ENCODE data around the gene ST6GALNAC3. TPM values are rescaled to one million over a fixed set of nuclear protein-coding genes. Genes with fewer than 3 reads are reported as not detected.

Gene ST6GALNAC3
- polyA plus RNA-seq, 5 donors: 21.0 to 41.8 (median 33.9) TPM

DNA sequence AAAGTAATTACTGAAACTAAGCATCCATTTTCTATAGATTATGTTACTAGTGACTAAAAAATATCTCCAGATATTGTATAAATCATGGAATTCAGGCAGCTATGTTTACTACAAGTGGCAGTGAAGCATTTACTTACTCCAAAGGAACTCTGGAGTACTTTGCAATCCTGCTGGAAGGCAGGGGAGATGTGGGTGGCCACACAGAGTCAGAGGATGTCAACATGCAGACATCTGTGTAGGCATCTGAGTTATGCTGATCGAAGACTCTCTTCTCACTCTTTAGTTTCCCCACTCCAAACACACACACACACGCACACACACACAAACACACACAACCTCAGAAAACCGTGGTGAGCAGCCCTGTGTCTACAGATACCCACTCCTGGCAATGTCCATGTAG lies 112.9 kb downstream of the ST6GALNAC3 start:
- DNase-seq: no peak

DNA sequence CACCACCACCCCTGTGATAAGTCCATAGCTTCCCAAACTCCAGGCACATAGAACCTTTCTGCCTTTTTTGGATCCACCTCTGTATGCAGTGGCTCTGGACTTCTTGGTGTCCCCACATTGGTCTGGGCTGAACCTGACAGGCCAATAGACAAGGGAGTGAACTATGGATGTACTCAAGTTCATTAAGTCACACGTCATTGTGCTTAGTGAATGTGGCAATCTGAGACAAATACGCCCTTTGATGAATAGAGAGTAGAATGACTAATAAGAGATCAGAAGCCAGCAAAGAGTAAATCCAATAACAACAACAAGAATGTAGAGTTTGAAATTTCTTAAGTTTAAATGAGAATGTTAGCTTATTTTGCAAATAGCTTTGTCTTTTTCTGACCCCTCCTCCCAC lies 114.8 kb downstream of the ST6GALNAC3 start:
- no peak for DNase-seq

- no peak for DNase-seq
Observed at GRCh38 chr1:76190749-76191424, 116.3 kb downstream of the ST6GALNAC3 start.

DNA sequence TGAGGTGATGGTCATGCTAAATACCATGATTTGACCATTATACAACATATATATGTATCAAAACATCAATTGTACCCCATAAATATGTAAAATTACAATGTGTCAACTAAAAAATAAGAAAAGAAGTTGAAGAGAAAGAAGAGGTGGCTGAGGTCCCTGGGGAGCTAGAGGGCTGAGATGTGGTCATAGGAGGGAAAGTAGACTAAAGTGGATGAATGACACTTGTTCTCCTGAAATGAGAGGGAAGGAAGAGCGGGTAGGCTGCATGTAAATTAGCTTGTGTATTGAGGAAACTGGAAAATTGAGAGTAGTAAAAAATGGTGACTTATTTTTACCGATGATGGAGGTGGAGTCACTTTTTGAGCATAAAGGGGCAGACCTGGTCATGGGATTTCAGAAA lies 117.0 kb downstream of the ST6GALNAC3 start:
- DNase-seq: no peak

GRCh38 chr1:76198452-76198851 lies 123.9 kb downstream of the ST6GALNAC3 start:
- no peak for DNase-seq

DNA sequence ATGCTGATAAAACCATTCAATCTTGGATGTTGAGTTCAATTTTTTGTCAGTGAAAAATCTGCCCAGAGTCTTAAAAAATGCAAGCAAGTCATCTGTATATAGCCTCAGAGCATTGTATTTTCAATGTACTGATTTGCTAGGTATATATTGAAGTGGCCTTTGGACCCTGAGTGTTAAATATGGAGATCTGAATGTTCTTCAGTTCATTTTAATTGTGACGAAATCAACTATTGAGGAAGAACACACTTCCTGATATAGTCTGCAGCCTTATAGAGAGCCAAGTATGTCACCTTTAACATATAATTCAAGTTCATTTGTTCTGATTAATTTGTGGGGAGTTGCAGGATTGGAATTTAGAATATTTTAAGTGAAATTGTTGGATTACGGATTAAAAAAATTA lies 128.1 kb downstream of the ST6GALNAC3 start:
- DNase-seq: no peak

DNA sequence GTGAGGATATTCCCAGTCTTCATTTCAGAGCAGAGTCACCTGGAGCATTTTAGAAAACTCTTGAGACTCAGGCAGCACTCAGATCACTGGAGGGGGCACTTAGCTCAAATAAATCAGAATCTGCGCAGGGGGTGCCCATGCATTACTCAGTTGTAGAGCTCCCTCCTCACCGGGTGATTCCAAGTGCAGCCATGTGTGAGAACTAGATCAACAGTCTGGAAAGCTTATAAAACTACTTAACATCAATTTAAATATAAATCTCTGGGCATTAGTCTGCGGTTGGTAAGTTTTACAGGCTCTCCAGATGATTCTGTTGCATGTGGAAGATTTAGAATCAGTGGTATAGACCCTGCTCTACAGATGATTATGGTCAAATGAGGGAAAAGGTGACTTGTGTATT lies 128.6 kb downstream of the ST6GALNAC3 start:
- DNase-seq: no peak

DNA sequence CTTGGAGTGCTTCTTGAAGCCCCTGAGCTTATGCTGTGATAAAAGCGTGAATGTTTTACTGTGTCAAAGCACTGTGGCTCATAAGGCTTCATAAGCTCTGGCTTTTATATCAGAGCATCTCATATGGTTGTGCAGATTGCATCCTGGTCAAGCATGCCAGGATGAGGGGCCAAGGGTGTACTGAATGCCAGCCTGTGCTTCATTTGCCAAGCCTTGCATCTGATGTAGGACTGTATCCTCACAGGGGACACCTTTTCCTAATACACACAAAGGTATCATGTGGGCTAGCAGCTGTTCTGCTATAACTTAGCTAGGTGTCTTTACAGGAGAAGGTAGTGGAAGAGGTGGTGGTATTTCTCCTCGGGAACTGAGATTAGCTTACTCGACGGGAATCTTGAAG lies 134.7 kb downstream of the ST6GALNAC3 start:
- no peak for DNase-seq

DNA sequence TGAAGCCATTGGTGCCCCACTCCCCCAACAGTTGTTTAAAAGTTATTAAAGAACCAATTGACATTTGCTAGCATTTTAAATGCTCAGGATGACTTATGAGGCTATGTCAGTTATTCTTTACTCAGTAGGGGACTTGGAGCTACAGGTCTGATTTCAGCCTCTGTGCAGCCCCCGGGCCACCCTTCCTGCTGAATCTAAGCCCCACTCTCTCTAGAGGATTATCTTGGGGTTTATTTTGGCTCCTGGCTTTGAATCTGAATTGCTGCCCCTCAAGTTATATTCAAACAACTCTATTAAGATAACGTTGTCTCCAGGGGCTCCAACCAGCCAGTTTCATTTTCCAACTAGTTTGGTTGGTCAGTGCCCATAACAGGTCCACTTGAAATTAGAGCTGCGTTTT lies 135.1 kb downstream of the ST6GALNAC3 start:
- no peak for DNase-seq

DNA sequence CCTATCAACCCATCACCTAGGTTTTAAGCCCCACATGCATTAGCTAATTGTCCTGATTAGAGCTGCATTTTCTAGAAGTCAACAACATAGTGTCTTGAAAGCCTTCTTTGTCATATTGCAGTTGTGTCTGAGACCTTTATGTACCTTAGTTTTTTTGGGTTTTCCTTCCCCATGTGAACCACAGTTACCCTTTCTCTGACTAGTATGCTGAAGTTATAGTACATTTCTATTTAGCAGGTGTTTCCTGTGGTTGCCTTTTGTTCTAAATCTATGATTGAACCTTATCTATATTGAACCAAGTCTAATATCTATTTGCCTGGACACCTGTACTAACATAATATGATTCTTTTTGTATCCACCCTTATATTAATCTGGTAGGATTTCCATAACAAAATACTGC lies 135.6 kb downstream of the ST6GALNAC3 start:
- DNase-seq: no peak

DNA sequence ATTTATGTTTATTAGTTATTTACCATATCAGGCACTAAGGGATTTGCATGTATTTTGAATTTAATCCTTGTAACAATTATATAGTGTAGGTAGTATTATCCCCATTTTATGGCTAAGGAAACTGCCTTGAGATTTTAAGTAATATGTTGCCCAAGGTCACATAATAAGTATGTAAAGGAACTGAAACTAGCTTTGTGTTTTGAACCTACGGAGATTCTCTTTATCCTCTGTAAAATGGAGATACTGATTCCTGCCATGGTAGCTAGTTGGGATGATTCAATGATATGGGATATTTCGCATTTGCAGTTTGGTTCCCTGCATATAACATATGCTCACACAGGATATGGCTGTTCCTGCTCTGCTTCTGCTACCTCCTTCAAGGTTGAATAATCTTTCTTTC lies 144.3 kb downstream of the ST6GALNAC3 start:
- no peak for DNase-seq

GRCh38 chr1:76219366-76219818 lies 144.8 kb downstream of the ST6GALNAC3 start:
- no peak for DNase-seq

DNA sequence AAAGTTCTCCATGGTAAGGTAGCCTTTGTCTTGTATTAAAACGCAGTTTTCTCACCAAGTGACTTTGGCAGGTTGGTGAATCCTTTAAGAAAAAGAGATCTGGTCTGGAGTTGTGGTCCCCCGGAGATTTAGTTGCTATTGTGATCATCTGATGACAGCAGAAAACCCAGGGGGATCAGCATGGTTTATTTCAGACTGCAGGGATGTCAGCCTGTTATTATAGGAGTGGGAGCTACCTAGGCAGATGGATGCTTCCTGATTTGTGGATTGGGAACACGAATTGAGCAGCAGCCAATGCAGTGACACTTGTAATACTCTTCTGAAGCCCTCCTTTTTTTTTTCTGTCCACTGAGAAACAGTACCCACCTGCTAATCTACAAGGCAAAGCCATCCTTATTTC lies 150.2 kb downstream of the ST6GALNAC3 start:
- DNase-seq: no peak

GRCh38 chr1:76225526-76225925 lies 151.0 kb downstream of the ST6GALNAC3 start:
- DNase-seq: no peak

GRCh38 chr1:76227621-76228020 lies 153.1 kb downstream of the ST6GALNAC3 start:
- DNase-seq: no peak

DNA sequence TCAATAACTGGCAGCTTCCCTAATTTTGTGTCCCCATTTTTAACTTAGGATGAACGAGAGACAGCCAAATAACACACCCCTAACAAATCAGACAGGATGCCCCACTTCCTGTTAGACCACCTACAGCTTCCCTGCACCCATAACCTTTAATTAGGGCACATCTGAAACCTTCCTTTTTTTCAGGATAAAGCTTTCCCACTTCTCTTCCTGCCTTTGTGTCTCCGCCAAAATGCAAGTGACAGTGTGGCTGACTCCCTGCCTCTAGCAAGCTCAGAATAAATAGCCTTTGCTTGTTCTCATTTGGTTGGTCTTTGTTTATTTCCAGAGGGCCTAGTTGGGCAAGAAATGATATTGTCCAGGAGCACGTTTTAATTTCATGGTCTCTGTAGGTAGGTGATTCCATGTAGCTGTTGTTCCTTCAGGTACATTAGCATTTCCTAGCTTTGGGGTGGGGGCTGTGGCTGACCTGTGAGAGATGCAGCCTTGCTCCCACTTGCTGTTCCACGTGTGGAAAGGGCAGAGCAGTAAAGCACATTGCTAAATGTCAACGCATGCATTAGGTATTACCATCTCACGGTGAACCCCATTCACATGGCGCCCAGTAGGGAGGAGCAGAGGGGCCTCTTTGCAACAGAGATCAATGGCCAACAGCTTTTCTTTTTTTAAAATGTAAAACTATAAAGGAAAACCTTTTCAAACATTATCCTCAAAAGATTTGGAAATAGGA lies 154.9 kb downstream of the ST6GALNAC3 start:
- no peak for DNase-seq

DNA sequence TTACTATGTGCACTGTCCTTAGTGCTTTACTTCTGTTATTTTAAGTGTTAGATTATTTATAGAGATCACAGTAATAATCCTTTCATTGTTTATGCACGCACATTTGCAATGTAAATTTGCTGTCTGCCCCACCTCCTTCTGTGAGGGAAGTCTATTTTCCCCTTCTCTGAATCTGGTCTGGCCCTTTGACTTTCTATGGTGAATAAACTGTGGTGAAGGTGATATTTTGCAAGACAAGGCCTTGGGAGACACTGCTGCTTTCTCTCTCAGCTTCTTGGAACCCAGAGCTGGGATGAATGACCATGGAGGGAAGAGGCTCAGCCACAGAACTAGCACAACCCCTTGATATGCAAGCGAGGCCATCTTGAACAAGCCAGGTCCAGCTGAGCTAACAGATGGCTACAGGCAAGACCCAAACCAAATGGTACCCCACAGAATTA lies 156.3 kb downstream of the ST6GALNAC3 start:
- DNase-seq: no peak

- no peak for DNase-seq
Observed at GRCh38 chr1:76231320-76231719, 156.8 kb downstream of the ST6GALNAC3 start.

GRCh38 chr1:76232666-76233065 lies 158.1 kb downstream of the ST6GALNAC3 start:
- no peak for DNase-seq

- no peak for DNase-seq
Observed at GRCh38 chr1:76234061-76234460, 159.5 kb downstream of the ST6GALNAC3 start.

DNA sequence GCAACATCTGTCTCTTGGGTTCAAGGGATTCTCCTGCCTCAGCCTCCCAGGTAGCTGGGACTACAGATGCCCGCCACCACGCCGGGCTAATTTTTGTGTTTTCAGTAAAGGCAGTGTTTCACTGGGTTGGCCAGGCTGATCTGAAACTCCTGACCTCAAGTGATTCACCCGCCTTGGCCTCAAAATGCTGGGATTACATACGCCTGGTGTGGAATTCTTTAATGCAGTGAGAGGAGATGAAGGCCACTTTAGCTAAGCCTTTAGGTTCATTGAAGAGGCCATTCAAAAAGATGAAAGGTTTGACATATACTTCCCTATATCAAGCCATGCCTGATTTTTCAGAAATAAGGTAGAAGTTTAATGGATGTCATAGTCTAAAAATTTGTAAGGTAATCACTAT lies 162.7 kb downstream of the ST6GALNAC3 start:
- no peak for DNase-seq

DNA sequence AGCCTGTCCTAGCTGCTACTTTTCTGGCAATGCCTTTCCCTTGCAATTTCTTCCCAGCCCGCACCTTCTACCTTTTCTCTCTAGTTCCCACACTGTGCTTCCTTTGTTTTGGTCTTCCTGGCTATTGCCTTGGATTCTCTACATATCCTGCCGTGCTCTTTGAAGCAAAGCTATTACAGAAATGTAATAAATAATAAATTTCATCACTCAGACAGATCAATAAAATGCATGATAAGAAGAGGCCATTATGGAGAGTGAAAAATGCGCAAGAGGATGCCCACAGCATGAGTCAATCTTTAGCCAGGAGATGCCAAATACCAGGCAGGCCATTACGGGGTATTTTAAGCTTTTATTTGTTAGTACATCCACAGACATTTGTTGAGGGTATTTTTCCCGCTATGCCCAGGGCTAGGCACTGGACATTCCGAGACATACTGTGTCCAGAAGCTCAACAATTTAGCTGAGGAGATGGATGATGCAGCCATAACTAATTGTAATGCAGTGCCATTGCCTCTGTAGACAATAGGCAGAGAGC lies 163.6 kb downstream of the ST6GALNAC3 start:
- no peak for DNase-seq

GRCh38 chr1:76239470-76239918 lies 164.9 kb downstream of the ST6GALNAC3 start:
- no peak for DNase-seq
